NCI-H187 treated with DMSO at 0.1 percent for 48 hours (cell line): ENCODE results near the gene SPRR1B.
"Not testable (repeated sequence)": the region's sequence is repeated elsewhere in the genome, so short reads cannot be mapped to it uniquely, and the experiment has no call there.

Experiments
- DNase-seq: peaks from one replicate; lab custom pipeline; 2025; lab: John Stamatoyannopoulos, UW

The SPRR1B gene

GRCh38 chr1:153040950-153041631 is 10.1 kb downstream of the SPRR1B start, which contains the start of gene SPRR2D:
TSS of gene SPRR2D (minus strand) at chr1:153041120. CDS start at chr1:153040346, 774 bp downstream.
- no peak for DNase-seq

- no peak for DNase-seq
Measured at GRCh38 chr1:153049211-153049610, 18.2 kb downstream of the SPRR1B start.

GRCh38 chr1:153056111-153056510 is 25.1 kb downstream of the SPRR1B start:
- not testable (repeated sequence) for DNase-seq

- DNase-seq: no peak
Measured at GRCh38 chr1:153057375-153057774, 26.4 kb downstream of the SPRR1B start, which contains the start of gene SPRR2A. TSS of gene SPRR2A (minus strand) at chr1:153057512. CDS start at chr1:153056735, 777 bp downstream.

- no peak for DNase-seq
Measured at GRCh38 chr1:153058154-153058553, 27.2 kb downstream of the SPRR1B start.

- no peak for DNase-seq
Measured at GRCh38 chr1:153058826-153059784, 28.1 kb downstream of the SPRR1B start.

- no peak for DNase-seq
Measured at GRCh38 chr1:153070243-153070642, 39.2 kb downstream of the SPRR1B start.

- no peak for DNase-seq
Measured at GRCh38 chr1:153071511-153071910, 40.5 kb downstream of the SPRR1B start, which contains the start of gene SPRR2B. TSS of gene SPRR2B (minus strand) at chr1:153071611. CDS start at chr1:153070839, 772 bp downstream.

- DNase-seq: no peak
Measured at GRCh38 chr1:153072806-153073726, 42.1 kb downstream of the SPRR1B start.

- no peak for DNase-seq
Measured at GRCh38 chr1:153081736-153082135, 50.7 kb downstream of the SPRR1B start.
